GM12892 (cell line): Measurements from ENCODE around the gene SCIMP.
"Not testable (repeated sequence)": the region's sequence is repeated elsewhere in the genome, so short reads cannot be mapped to it uniquely, and the experiment has no call there.

Experiments used
- DNase-seq: peaks from one replicate; pipeline ENCODE4 v3.0.0; 2011; ENCODE audit not compliant: insufficient read length
- FAIRE-seq: peaks from 2 replicates; lab custom pipeline; 2011; peaks lifted over from hg19 to GRCh38; lab: Jason Lieb, UNC
- POLR2A ChIP-seq: IDR thresholded peaks from 2 replicates; pipeline ENCODE4 v1.6.1; 2011; ENCODE audit warnings: low read depth, low read length, control low read depth
- POLR2AphosphoS5 ChIP-seq: IDR thresholded peaks from 2 replicates; pipeline ENCODE4 v1.6.1; 2011; ENCODE audit warnings: low read depth, low read length, control low read depth
- TAF1 ChIP-seq: IDR thresholded peaks from 2 replicates; pipeline ENCODE4 v1.6.1; 2011; ENCODE audit warnings: low read depth, mild to moderate bottlenecking, control low read depth, low read length, borderline replicate concordance

The SCIMP gene

GRCh38 chr17:5179003-5179402, 55.7 kb downstream of the SCIMP start:
- DNase-seq (no peak), FAIRE-seq (no peak)
- TF ChIP-seq POLR2AphosphoS5, result no peak

- DNase-seq, FAIRE-seq: not testable (repeated sequence)
Observed at GRCh38 chr17:5175027-5175426, 59.6 kb downstream of the SCIMP start.

GRCh38 chr17:5165791-5166564, 68.7 kb downstream of the SCIMP start:
- not testable (repeated sequence) for FAIRE-seq, DNase-seq

- no peak for FAIRE-seq
- TF ChIP-seq TAF1, result no peak
- no peak for TF ChIP-seq POLR2AphosphoS5
- no peak for TF ChIP-seq POLR2A
- no peak for DNase-seq
Observed at GRCh38 chr17:5164436-5164835, 70.2 kb downstream of the SCIMP start.

GRCh38 chr17:5161793-5162192, 72.9 kb downstream of the SCIMP start:
- not testable (repeated sequence) for DNase-seq, FAIRE-seq

GRCh38 chr17:5160702-5161101, 74.0 kb downstream of the SCIMP start:
- FAIRE-seq, DNase-seq: not testable (repeated sequence)
